Astrocyte (in vitro differentiated cells and primary cell): ENCODE measurements around the gene MZT2A. TPM values are rescaled to one million over a fixed set of nuclear protein-coding genes. Genes with fewer than 3 reads are reported as not detected.
"Not testable (repeated sequence)": the region's sequence is repeated elsewhere in the genome, so short reads cannot be mapped to it uniquely, and the experiment has no call there.

Source experiments
- DNase-seq: peaks from one replicate; pipeline ENCODE4 v3.0.0-alpha.2; 2010; ENCODE audit warnings: low read depth
- FAIRE-seq: peaks from 2 replicates; lab custom pipeline; 2011; peaks lifted over from hg19 to GRCh38; lab: Jason Lieb, UNC
- H2AFZ ChIP-seq: 2 replicates; pipeline ENCODE4 v1.6.0; 2012; ENCODE audit warnings: low read depth, low read length, inconsistent platforms
- H3K27ac ChIP-seq: 2 replicates; pipeline ENCODE4 v1.5.1; 2011; ENCODE audit warnings: low read depth, low read length, inconsistent platforms
- H3K27me3 ChIP-seq: 2 replicates; pipeline ENCODE4 v1.6.0; 2011; ENCODE audit warnings: low read length, inconsistent platforms; ENCODE audit not compliant: insufficient read depth
- H3K36me3 ChIP-seq: 2 replicates; pipeline ENCODE4 v1.5.1; 2011; ENCODE audit warnings: low read length, inconsistent platforms; ENCODE audit not compliant: insufficient read depth
- H3K4me1 ChIP-seq: 2 replicates; pipeline ENCODE4 v1.5.1; 2011; ENCODE audit warnings: low read length, inconsistent platforms; ENCODE audit not compliant: insufficient read depth
- H3K4me2 ChIP-seq: 2 replicates; pipeline ENCODE4 v1.6.0; 2012; ENCODE audit warnings: low read length, inconsistent platforms
- H3K4me3 ChIP-seq: 2 replicates; pipeline ENCODE4 v1.5.1; 2011; ENCODE audit warnings: low read depth, mild to moderate bottlenecking, low read length, inconsistent platforms; ENCODE audit not compliant: insufficient read depth
- H3K79me2 ChIP-seq: 2 replicates; pipeline ENCODE4 v1.6.0; 2012; ENCODE audit warnings: mild to moderate bottlenecking, low read length, inconsistent platforms; ENCODE audit not compliant: insufficient read depth
- H3K9ac ChIP-seq: 2 replicates; pipeline ENCODE4 v1.6.0; 2012; ENCODE audit warnings: mild to moderate bottlenecking, low read length, inconsistent platforms
- H3K9me3 ChIP-seq: 2 replicates; pipeline ENCODE4 v1.5.1; 2012; ENCODE audit warnings: low read depth, mild to moderate bottlenecking, low read length, inconsistent platforms; ENCODE audit not compliant: insufficient read depth
- H4K20me1 ChIP-seq: 2 replicates; pipeline ENCODE4 v1.6.0; 2012; ENCODE audit warnings: low read length, inconsistent platforms; ENCODE audit not compliant: insufficient read depth
- H3K27ac Mint-ChIP-seq: one replicate; pipeline ENCODE4 v1.8.0; 2021; ENCODE audit warnings: mild to moderate bottlenecking, mixed read lengths; ENCODE audit not compliant: unreplicated experiment
- H3K27me3 Mint-ChIP-seq: one replicate; pipeline ENCODE4 v1.8.0; 2021; ENCODE audit warnings: low read depth, mixed read lengths; ENCODE audit not compliant: unreplicated experiment
- H3K36me3 Mint-ChIP-seq: one replicate; pipeline ENCODE4 v1.8.0; 2021; ENCODE audit warnings: low read depth, mixed read lengths; ENCODE audit not compliant: unreplicated experiment
- H3K4me1 Mint-ChIP-seq: one replicate; pipeline ENCODE4 v1.8.0; 2021; ENCODE audit warnings: low read depth, mixed read lengths; ENCODE audit not compliant: unreplicated experiment
- H3K4me3 Mint-ChIP-seq: one replicate; pipeline ENCODE4 v1.8.0; 2021; ENCODE audit warnings: mild to moderate bottlenecking, moderate library complexity, mixed read lengths; ENCODE audit not compliant: unreplicated experiment
- H3K9me3 Mint-ChIP-seq: one replicate; pipeline ENCODE4 v1.8.0; 2021; ENCODE audit warnings: mild to moderate bottlenecking, mixed read lengths; ENCODE audit not compliant: unreplicated experiment
- EZH2 ChIP-seq: IDR thresholded peaks from 2 replicates; pipeline ENCODE4 v1.6.1; 2012; ENCODE audit warnings: mild to moderate bottlenecking, low read length, inconsistent platforms; ENCODE audit not compliant: insufficient read depth
- total RNA-seq: library from RNA; stranded (reverse); gene quantifications from 2 replicates; pipeline ENCODE4 v1.2.1, GENCODE V29; 2021
- TF ChIP-seq, protein P1 (sequence below): IDR thresholded peaks from 2 replicates; pipeline ENCODE4 v1.5.1; 2011; ENCODE audit warnings: low read depth, mild to moderate bottlenecking, inconsistent platforms, low read length, moderate library complexity; ENCODE audit not compliant: insufficient read depth

The MZT2A gene
- total RNA-seq, 1 donor from 2014 or later, result 105 TPM

DNA sequence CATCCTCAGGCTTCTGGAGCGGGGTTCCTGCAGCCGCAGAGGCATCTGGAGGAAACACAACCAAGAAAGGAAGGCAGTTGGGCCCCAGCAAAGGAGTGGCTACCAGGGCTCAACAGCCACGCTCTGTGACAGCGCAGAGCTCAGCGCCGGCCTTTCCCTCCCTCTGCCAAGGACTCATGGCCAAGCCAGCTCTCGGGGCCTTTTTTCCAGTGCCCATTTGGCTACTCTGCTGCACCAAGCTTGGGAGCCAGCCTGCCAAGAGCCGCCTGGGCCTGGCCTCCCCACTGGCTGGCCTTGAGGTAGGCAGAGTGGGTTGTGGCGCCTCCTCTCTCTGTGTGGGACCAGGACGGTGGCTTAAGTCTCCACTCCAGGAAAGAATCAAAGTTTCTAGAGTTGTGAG, 28.3 kb upstream of the MZT2A start:
- DNase-seq, result no peak
- H3K79me2 ChIP-seq, result no peaks in the 10 kb centered on the region
- no peak for TF ChIP-seq EZH2
- TF ChIP-seq, protein P1, sequence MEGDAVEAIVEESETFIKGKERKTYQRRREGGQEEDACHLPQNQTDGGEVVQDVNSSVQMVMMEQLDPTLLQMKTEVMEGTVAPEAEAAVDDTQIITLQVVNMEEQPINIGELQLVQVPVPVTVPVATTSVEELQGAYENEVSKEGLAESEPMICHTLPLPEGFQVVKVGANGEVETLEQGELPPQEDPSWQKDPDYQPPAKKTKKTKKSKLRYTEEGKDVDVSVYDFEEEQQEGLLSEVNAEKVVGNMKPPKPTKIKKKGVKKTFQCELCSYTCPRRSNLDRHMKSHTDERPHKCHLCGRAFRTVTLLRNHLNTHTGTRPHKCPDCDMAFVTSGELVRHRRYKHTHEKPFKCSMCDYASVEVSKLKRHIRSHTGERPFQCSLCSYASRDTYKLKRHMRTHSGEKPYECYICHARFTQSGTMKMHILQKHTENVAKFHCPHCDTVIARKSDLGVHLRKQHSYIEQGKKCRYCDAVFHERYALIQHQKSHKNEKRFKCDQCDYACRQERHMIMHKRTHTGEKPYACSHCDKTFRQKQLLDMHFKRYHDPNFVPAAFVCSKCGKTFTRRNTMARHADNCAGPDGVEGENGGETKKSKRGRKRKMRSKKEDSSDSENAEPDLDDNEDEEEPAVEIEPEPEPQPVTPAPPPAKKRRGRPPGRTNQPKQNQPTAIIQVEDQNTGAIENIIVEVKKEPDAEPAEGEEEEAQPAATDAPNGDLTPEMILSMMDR, result no peak
- H3K4me3 ChIP-seq, result no peak overlapping the region
- no peaks in the 10 kb centered on the region for H3K9me3 ChIP-seq
- no peak overlapping the region for H3K9ac ChIP-seq
- H3K4me1 Mint-ChIP-seq, result no peaks in the 10 kb centered on the region
- H3K4me1 ChIP-seq, result no peaks in the 10 kb centered on the region
- H3K36me3 ChIP-seq, result no peaks in the 10 kb centered on the region
- H3K4me3 Mint-ChIP-seq, result no peak overlapping the region
- no peak overlapping the region for H3K4me2 ChIP-seq
- no peak overlapping the region for H3K27ac Mint-ChIP-seq
- no peak overlapping the region for H3K27ac ChIP-seq
- H3K9me3 Mint-ChIP-seq, result no peaks in the 10 kb centered on the region
- peaks cover 7% of the 10 kb centered on the region for H3K36me3 Mint-ChIP-seq
- H3K27me3 Mint-ChIP-seq, result no peaks in the 10 kb centered on the region
- H4K20me1 ChIP-seq, result no peaks in the 10 kb centered on the region
- no peak overlapping the region for H2AFZ ChIP-seq
- no peaks in the 10 kb centered on the region for H3K27me3 ChIP-seq
- no peak for FAIRE-seq

DNA sequence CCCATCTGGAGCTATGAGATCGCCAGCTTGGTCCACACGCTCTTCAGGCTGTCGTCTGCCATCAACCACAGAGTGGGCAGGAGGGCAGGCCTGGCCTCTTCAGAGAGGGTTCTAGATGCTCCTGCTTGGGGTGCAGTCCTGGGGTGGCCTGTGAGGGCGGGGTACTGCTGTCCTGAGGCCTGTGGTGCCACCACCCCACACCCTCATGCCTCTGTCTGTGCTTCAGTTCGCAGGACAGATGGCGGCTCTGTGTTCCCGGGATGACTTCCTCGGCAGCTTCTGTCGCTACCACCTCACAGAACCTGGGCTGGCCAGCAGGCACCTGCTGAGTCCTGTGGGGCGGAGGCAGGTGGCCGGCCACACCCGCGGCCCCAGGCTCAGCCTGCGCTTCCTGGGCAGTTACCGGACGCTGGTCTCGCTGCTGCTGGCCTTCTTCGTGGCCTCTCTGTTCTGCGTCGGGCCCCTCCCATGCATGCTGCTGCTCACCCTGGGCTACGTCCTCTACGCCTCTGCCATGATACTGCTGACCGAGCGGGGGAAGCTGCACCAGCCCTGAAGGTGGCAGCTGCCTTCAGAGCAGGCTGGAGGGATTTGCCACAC, 27.8 kb upstream of the MZT2A start:
- H3K79me2 ChIP-seq, H3K4me3 ChIP-seq, FAIRE-seq, H3K36me3 ChIP-seq, H3K4me3 Mint-ChIP-seq, H3K27me3 ChIP-seq, H3K9ac ChIP-seq, H3K4me1 Mint-ChIP-seq, H3K4me2 ChIP-seq, DNase-seq, H2AFZ ChIP-seq, H3K27me3 Mint-ChIP-seq, H4K20me1 ChIP-seq, H3K27ac Mint-ChIP-seq, H3K4me1 ChIP-seq, H3K9me3 Mint-ChIP-seq, H3K9me3 ChIP-seq, H3K36me3 Mint-ChIP-seq, H3K27ac ChIP-seq: not testable (repeated sequence)

DNA sequence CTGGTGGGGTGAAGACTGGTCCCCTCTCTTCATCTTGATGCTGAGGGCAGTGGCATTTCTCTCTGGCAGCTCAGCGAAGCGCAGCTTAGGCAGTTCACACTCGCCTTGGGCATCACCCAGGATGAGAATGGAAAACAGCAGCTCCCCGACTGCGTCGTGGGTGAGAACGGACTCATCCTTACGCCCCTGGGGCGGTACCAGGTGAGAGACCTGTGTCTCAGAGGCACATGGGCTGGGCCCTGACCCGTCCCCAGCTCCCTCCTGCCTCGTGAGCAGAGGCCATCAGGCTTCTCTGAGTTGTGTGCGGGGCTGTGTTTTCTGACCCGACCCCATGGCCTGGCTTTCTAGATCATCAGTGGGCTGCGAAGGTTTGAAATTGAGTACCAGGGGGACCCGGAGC, 27.3 kb upstream of the MZT2A start:
- Histone ChIP-seq H2AFZ (no peak overlapping the region), H3K79me2 (no peaks in the 10 kb centered on the region), H4K20me1 (no peaks in the 10 kb centered on the region), H3K36me3 (no peaks in the 10 kb centered on the region), H3K4me3 (no peak overlapping the region), H3K9ac (no peak overlapping the region), H3K27me3 (no peaks in the 10 kb centered on the region), H3K4me2 (no peak overlapping the region), H3K4me1 (no peaks in the 10 kb centered on the region), H3K9me3 (no peaks in the 10 kb centered on the region), H3K27ac (no peak overlapping the region)
- FAIRE-seq (no peak), DNase-seq (no peak)
- Mint-ChIP-seq H3K9me3 (no peaks in the 10 kb centered on the region), H3K4me1 (no peaks in the 10 kb centered on the region), H3K36me3 (peaks cover 7% of the 10 kb centered on the region), H3K4me3 (no peak overlapping the region), H3K27me3 (no peaks in the 10 kb centered on the region), H3K27ac (no peak overlapping the region)
- TF ChIP-seq, protein P1, result no peak
- no peak for TF ChIP-seq EZH2

DNA sequence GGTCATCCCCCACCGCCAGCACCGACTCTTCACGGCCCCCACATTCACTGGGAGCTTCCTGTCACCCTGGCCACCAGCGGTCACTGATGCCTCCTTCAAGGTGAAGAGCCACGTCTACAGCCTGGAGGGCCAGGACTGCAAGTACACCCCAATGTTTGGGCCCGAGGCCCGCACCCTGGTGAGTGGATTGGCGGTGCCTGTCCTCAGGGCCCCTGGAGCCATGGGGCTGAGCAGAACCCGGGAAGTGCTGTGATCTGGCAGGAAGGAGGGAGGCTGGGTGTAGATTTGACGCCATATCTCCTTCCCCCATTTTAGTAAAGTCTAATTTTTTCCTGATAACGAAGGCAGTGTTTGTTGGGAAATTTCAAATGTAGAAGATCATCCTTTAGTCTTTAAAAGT, 26.3 kb upstream of the MZT2A start:
- H3K27me3 Mint-ChIP-seq, H3K4me1 Mint-ChIP-seq, H3K9me3 ChIP-seq, H3K9me3 Mint-ChIP-seq, H3K4me3 ChIP-seq, H3K27ac Mint-ChIP-seq, H3K4me1 ChIP-seq, H3K79me2 ChIP-seq, H4K20me1 ChIP-seq, H3K4me2 ChIP-seq, H3K36me3 ChIP-seq, H3K9ac ChIP-seq, DNase-seq, H3K27me3 ChIP-seq, H3K36me3 Mint-ChIP-seq, H3K4me3 Mint-ChIP-seq, H3K27ac ChIP-seq, FAIRE-seq, H2AFZ ChIP-seq: not testable (repeated sequence)

DNA sequence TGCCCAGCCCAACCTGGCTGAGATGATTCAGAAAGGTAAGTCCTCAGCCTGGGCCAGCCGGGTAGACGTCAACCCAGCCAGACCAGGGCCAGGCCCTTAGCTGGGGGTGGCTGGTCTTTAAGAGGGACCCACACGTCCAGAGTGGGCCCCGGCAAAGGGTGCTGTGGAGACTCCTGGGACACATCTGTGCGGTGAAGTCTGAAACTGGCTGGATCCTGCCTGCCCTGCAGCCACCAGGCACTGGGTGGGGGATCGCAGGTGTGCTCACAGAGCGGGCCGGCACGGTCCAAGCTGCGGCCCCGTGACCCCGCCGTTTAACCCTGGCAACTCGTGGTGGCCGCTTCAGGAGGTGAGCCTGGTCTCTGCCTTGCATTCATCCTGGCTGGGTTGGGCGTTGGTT, 25.7 kb upstream of the MZT2A start:
- not testable (repeated sequence) for H3K27ac ChIP-seq

More for the DNA sequence above, 25.7 kb upstream of the MZT2A start:
- H4K20me1 ChIP-seq, H3K9ac ChIP-seq, H3K9me3 ChIP-seq, FAIRE-seq, H3K27ac Mint-ChIP-seq, H3K27me3 Mint-ChIP-seq, H3K4me1 ChIP-seq, H3K27me3 ChIP-seq, H3K4me3 Mint-ChIP-seq, H2AFZ ChIP-seq, H3K36me3 ChIP-seq, H3K79me2 ChIP-seq, H3K4me2 ChIP-seq, H3K9me3 Mint-ChIP-seq, DNase-seq, H3K4me3 ChIP-seq, H3K4me1 Mint-ChIP-seq, H3K36me3 Mint-ChIP-seq: not testable (repeated sequence)
